DND-41 (cell line): ENCODE results near the gene TFAP2B.

Experiments used
- ATAC-seq: fragments of 200-7000 bp; cut with Tn5 transposase; 3 replicates; pipeline ENCODE4 v1.9.1; 2021; ENCODE audit warnings: low read depth; ENCODE audit not compliant: insufficient read depth
- DNase-seq: peaks from one replicate; pipeline ENCODE4 v3.0.0-alpha.2; 2020
- H2AFZ ChIP-seq: 2 replicates; pipeline ENCODE4 v1.6.0; 2012; ENCODE audit warnings: low read depth, low read length
- H3K27ac ChIP-seq: 2 replicates; pipeline ENCODE4 v1.5.1; 2012; ENCODE audit warnings: low read length, inconsistent platforms
- H3K27me3 ChIP-seq: fragments of 200-600 bp; sonication (generic); 2 replicates; pipeline ENCODE4 v1.6.0; 2012; ENCODE audit warnings: low read length, mild to moderate bottlenecking, inconsistent platforms; ENCODE audit not compliant: insufficient read depth, poor library complexity
- H3K36me3 ChIP-seq: 2 replicates; pipeline ENCODE4 v1.5.1; 2012; ENCODE audit warnings: low read length, inconsistent platforms; ENCODE audit not compliant: insufficient read depth
- H3K4me1 ChIP-seq: 2 replicates; pipeline ENCODE4 v1.5.1; 2012; ENCODE audit warnings: mild to moderate bottlenecking, low read length; ENCODE audit not compliant: insufficient read depth
- H3K4me2 ChIP-seq: 2 replicates; pipeline ENCODE4 v1.6.0; 2012; ENCODE audit warnings: mild to moderate bottlenecking, moderate library complexity, low read length, inconsistent platforms; ENCODE audit not compliant: insufficient read depth
- H3K4me3 ChIP-seq, 2 experiments: fragments of 200-600 bp in 1 of 2; shearing (Covaris generic) in 1 of 2; 2 replicates each; pipeline ENCODE4 v1.5.1; 2012 to 2016; ENCODE audit warnings: inconsistent platforms in 2 of 2, low read length in 2 of 2, mild to moderate bottlenecking in 2 of 2, low read depth in 1 of 2, moderate library complexity in 1 of 2
- H3K79me2 ChIP-seq: 2 replicates; pipeline ENCODE4 v1.6.0; 2012; ENCODE audit warnings: low read length, inconsistent platforms; ENCODE audit not compliant: insufficient read depth
- H3K9ac ChIP-seq: 2 replicates; pipeline ENCODE4 v1.6.0; 2012; ENCODE audit warnings: low read depth, mild to moderate bottlenecking, inconsistent platforms, low read length, moderate library complexity
- H3K9me3 ChIP-seq: 2 replicates; pipeline ENCODE4 v1.5.1; 2012; ENCODE audit warnings: low read length, moderate library complexity, mild to moderate bottlenecking, inconsistent platforms; ENCODE audit not compliant: insufficient read depth, severe bottlenecking
- H4K20me1 ChIP-seq: 2 replicates; pipeline ENCODE4 v1.6.0; 2012; ENCODE audit warnings: low read length; ENCODE audit not compliant: insufficient read depth
- EZH2 ChIP-seq: IDR thresholded peaks from 3 replicates; pipeline ENCODE4 v1.6.1; 2012; ENCODE audit warnings: borderline replicate concordance, low read depth, mild to moderate bottlenecking, moderate library complexity, low read length, inconsistent platforms; ENCODE audit not compliant: severe bottlenecking
- TF ChIP-seq, protein P1 (sequence below): IDR thresholded peaks from 2 replicates; pipeline ENCODE4 v1.5.1; 2012; ENCODE audit warnings: borderline replicate concordance, low read length, moderate library complexity, mild to moderate bottlenecking; ENCODE audit not compliant: poor library complexity, severe bottlenecking; ENCODE audit errors: extremely low read depth

TFAP2B gene

DNA sequence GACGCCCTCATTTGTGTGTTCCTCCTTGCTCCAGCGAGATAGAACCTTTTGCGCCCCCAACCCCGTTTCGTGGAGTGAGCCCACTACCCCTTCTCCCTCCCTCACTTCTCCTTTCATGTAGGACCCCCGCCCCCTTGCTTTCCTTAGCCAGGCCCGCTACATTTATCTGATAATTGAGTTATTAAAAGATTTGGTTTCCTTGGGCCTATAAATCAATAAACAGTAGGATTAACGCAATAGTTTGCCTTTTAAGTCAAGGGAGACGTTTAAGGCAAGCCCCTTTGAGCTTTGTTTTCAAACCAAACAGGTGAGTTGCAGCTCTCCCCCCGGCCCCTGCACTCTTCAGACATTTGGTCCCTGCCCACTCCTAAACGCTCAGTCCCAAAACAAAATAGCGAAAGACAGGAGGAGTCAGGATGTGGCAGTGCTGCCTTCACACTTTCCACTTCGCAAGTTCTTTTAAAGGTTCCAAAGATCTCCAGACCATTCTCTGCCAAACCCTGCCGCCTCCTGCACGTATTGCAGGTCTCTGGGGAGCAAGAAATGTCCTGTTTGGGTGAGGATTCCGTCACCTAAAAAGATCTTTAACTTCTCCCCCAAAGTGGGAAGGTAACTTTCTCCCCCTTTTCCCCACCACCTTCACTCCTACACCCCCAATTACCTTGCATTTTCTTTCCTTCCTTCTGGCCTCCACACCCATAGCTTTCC, 27.6 kb downstream of the TFAP2B start:
- DNase-seq, result no peak
- no peak overlapping the region for H3K4me2 ChIP-seq

DNA sequence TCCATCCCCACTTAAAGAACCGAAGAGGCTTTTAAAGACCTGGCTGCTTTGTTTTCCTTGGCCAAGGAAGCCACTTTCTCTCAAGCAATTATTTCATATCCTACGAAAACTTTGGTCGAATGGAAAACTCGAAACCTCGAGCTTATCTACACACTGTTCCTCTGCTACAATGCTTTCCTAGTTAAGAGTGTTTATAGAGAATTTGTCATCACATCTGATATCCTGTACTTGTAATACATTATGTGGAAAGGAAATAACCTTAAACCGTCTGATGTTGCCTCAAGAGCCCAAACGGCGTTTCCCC, 28.1 kb downstream of the TFAP2B start:
- H4K20me1 ChIP-seq, result no peaks in the 10 kb centered on the region
- no peak overlapping the region for H3K4me2 ChIP-seq
- H2AFZ ChIP-seq, result no peak overlapping the region
- ATAC-seq (no peak), DNase-seq (no peak)
- H3K27me3 ChIP-seq, result no peaks in the 10 kb centered on the region
- TF ChIP-seq, protein P1, sequence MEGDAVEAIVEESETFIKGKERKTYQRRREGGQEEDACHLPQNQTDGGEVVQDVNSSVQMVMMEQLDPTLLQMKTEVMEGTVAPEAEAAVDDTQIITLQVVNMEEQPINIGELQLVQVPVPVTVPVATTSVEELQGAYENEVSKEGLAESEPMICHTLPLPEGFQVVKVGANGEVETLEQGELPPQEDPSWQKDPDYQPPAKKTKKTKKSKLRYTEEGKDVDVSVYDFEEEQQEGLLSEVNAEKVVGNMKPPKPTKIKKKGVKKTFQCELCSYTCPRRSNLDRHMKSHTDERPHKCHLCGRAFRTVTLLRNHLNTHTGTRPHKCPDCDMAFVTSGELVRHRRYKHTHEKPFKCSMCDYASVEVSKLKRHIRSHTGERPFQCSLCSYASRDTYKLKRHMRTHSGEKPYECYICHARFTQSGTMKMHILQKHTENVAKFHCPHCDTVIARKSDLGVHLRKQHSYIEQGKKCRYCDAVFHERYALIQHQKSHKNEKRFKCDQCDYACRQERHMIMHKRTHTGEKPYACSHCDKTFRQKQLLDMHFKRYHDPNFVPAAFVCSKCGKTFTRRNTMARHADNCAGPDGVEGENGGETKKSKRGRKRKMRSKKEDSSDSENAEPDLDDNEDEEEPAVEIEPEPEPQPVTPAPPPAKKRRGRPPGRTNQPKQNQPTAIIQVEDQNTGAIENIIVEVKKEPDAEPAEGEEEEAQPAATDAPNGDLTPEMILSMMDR, result no peak
- no peak for TF ChIP-seq EZH2
- H3K4me3 ChIP-seq, result no peak overlapping the region
- H3K9me3 ChIP-seq, result no peaks in the 10 kb centered on the region
- H3K4me1 ChIP-seq, result no peaks in the 10 kb centered on the region
- no peak overlapping the region for H3K27ac ChIP-seq
- H3K36me3 ChIP-seq, result no peaks in the 10 kb centered on the region
- H3K9ac ChIP-seq, result no peak overlapping the region
- no peaks in the 10 kb centered on the region for H3K79me2 ChIP-seq

More for the DNA sequence above, 27.6 kb downstream of the TFAP2B start:
- Histone ChIP-seq H2AFZ (no peak overlapping the region), H3K27ac (no peak overlapping the region), H3K79me2 (no peaks in the 10 kb centered on the region), H3K36me3 (no peaks in the 10 kb centered on the region), H3K4me3 (no peak overlapping the region), H3K9me3 (no peaks in the 10 kb centered on the region), H3K9ac (no peak overlapping the region), H4K20me1 (no peaks in the 10 kb centered on the region), H3K4me1 (no peaks in the 10 kb centered on the region), H3K27me3 (no peaks in the 10 kb centered on the region)
- no peak for ATAC-seq
- TF ChIP-seq, protein P1, result no peak
- TF ChIP-seq EZH2, result no peak

DNA sequence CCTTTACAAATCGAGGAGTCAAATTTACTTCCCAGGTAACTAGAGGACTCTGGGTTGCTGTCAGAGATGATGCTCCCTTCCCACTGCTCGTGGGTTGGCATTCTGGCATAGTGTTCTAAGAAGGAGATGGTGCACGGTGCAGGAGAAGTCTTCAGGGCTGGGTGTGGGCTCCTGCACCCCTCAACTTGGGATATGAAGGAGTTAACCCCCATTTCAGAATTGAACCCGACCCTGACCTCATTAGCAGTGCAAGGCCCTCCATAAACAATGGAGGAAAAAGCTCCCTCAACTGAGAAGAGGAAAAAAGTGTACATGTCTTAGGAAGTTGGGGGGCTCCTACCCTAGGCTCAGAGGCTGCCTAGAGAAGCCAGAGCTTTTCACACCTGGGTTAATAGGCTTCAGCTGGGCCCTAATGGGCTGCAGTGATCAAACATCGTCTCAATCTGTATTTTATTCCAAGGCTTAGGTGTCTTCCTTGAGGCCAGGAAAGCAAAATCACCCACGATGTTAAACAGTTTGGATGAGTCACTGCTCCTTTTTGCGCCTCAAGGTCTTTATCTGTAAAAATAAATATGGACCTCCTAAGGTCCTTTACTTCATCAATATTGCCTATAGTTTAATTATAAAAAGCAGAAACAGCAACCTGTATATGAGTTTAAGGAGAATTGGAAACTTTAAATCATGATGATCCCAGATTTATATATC, 29.4 kb downstream of the TFAP2B start:
- DNase-seq, result no peak

More for the DNA sequence above, 29.4 kb downstream of the TFAP2B start:
- H4K20me1 ChIP-seq, result no peaks in the 10 kb centered on the region
- no peak overlapping the region for H3K4me2 ChIP-seq
- H3K4me3 ChIP-seq, result no peak overlapping the region
- H3K27ac ChIP-seq, result no peak overlapping the region
- H3K4me1 ChIP-seq, result no peaks in the 10 kb centered on the region
- no peaks in the 10 kb centered on the region for H3K36me3 ChIP-seq
- H3K9ac ChIP-seq, result no peak overlapping the region
- no peak for ATAC-seq
- no peaks in the 10 kb centered on the region for H3K27me3 ChIP-seq
- H3K79me2 ChIP-seq, result no peaks in the 10 kb centered on the region
- TF ChIP-seq EZH2, result no peak
- TF ChIP-seq, protein P1, result no peak
- no peaks in the 10 kb centered on the region for H3K9me3 ChIP-seq
- no peak overlapping the region for H2AFZ ChIP-seq
